Forelimb muscle (tissue), 1 donor: ENCODE measurements around the gene PSORS1C1. TPM values are rescaled to one million over a fixed set of nuclear protein-coding genes. Genes with fewer than 3 reads are reported as not detected.

Experiments
- DNase-seq: peaks from one replicate; pipeline ENCODE4 v3.0.0-alpha.2; 2013; ENCODE audit warnings: low read depth
- polyA plus RNA-seq: library from polyadenylated mRNA; unstranded; fragments of 120-200 nt; gene quantifications from one replicate; pipeline ENCODE4 v1.2.1, GENCODE V29; 2013; ENCODE audit not compliant: insufficient read length

PSORS1C1 gene
- polyA plus RNA-seq, 1 donor = 1.7 TPM

DNA sequence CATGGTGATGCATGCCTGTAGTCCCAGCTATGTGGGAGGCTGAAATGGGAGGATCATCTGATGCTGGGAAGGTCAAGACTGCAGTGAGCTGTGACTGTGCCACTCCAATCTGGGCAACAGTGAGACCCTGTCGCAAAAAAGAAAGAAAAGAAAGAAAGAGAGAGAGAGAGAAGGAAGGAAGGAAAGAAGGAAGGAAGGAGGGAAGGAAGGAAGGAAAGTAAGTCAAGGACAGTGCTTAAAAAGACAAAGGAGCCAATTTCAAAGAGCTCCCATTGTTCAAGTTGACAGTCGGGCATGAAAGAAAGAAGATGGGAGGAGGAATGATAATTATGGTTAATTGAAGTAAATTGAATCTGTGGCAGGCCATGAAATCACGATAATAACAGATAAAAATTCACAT, 18.4 kb upstream of the PSORS1C1 start:
- no peak for DNase-seq

DNA sequence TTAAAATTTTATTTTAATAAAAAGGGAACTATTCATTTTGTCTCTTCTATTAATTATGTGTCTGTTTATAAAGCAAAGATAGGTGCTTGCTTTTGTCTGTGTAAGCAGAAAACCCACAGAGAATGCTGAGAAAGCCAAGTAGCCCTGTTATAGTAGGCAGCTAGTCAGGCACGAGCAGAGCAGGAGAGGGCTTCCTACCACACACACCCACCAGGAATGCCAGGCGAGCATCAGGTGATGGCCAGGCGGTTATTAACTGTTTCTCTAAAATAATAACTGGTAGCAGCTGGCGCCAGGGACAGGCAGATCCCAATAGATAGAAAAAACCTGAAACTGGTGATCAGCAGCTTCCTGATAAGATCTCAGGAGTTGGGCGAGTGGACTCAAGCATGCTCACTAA, 17.9 kb upstream of the PSORS1C1 start:
- DNase-seq = no peak

DNA sequence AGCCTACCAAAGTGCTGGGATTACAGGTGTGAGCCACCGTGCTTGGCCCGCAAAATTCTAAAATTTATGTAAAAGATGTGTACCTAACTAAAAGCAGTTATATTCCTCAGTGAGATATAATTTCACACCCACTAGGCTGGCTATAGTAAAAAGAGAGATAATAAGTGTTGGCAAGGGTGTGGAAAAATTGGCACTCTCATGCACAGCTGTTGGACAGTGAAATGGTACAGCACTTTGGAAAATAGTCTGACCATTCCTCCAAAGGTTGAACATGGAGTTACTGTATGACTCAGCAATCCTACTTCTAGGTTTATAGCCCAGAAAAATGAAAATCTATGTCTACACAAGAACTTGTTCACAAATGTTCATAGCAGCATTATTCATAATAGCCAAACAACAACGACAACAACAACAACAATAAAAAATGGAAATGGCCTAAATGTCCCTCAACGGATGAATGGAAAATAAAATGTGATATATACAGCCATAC, 16.1 kb upstream of the PSORS1C1 start:
- no peak for DNase-seq

DNA sequence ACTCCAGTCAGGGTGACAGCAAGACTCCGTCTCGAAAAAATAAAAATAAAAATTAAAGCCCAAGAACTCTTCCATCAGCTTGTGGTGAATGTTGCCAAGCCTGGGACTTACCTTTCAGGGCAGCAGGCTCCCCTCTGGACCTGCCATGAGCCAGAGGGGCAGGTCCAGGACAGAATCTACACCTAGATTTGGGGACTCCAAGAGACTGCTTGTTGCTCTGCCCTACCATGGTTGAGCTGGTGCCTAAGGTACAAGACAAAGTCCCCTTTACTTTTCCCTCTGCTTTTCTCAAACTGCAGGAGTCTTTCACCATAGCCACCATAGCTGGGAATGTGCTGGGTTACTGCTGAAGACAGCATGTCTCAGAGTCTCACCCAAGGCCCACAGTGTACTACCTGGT, 11.5 kb upstream of the PSORS1C1 start:
- DNase-seq = no peak

DNA sequence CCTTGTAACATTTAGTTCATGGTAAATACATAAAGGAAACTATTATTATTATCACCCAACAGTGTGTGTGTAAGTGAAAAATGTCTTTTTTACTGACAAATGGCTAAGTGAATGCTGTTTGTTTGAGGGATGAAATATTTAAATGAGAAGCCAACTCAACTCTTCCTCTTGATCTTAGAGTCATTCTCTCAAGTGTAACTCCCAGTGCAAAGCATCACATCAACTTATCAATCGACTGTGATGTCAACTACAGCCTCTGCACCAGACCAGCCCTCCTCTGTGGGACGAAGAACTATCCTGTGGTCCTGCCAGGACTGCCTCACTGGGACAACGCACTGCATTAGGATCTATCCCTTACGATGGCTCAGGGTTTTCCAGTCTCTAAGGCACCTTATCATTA, 7.5 kb upstream of the PSORS1C1 start:
- DNase-seq = no peak

DNA sequence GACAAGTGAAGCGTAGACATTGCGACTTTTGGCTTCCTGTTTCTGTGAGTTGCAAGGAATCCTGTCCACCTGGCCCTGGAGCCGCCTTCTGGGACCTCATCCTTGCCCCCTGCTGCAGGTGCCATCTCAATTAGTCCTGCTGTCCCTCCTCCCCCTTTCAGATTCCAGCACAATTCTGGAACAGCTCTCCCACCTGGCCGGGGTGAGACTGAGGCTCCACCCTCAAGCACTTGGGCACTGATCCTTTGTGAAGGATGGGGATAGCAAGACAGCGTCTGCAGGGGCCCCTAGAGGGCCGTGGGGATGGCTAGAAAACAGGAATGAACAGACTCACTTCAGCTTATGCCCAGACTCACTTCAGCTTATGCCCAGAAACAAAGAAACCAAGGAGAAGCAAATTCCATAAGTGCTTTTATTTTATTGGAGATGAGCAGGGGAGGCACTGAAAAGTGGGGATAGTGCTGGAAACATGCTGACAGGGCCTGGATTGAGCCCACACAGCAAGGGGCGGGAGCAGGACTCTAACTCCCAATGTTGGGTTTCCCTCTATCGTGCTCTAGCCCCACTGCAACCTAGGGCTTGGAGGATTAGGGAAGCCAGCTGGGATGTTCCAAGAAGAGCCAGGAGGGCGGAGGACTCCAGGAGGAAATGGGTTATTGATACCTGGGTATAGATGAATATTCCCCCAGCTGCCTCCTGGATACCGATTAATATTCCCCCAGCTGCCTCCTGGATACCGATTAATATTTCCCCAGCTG, 3.6 kb upstream of the PSORS1C1 start:
- no peak for DNase-seq

DNA sequence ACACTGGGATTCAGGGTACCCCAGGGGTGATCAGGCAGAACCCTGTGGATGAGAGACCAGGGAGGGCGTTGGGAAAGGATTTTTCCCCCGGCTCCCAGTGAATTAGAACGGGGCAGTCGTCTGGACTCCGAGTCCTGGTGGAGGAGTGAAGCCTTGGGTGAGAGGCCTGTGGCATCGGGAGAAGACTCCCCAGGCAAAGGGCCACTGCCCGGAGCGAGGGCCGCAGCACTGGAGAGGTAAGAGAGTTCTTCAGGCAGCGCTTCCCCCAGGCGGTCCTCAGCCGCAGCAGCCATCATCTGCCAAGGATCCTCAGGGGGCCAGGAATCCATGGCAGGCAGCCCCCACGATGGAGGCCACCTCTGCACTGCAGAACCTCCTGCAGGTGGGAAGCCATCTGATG, 2.9 kb upstream of the PSORS1C1 start:
- DNase-seq = no peak

DNA sequence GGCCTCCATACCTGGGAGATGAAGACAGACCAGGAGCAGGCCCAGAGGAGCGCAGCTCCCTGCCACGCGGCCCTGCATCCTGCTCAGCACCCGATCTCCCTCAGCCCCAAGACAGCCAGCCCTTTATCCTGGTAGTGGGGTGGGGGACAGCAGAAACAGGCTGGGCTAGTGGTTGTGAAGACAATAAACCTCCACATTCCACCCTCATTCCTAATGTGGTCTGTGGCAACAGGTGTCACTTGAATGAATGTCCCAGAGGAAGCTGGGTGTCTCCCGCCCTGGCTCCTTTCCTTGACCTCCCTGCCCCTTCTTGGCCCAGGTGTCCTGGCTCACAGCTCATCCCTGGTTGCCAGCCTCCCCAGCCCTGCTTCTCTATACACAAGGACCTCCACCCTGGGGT, 2.1 kb upstream of the PSORS1C1 start, which contains the start of gene C6orf15:
Gene C6orf15, minus strand, starts transcription at position 98 of the 400 bp plus-strand sequence. Its CDS starts 20 bp downstream, at position 78.
- no peak for DNase-seq

DNA sequence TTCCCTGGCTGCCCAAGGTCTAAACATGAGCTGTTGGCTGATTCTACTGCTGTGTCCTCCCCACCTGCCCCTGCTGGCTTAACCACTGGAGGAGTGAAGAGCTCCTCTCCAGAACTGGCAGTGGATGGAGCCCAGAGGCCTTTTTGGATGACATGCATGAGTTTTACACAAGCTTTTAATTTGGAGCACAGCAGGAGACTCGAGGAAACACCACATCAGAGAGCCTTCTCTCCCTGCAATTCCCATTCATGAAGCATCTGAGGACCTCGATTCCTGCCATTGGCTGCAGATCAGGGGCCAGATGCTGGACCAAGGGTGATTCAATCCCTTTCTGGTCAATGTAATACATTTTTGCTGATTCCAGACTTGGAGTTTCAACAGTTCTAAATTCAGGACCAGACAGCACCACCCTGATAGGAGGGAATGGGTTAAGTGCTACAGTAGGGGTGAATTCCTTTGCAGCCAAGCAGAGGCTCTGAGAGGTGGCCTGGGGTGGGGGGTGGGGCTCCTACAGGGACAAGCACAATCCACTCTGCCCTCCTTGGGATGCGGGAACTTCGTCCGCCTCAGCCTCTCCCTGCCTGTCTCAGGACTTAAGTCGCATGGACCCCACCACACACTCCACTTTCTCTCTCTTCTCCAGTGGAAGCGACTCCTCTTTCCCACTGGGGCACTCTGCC, 599 bp upstream of the PSORS1C1 start:
- DNase-seq = no peak

DNA sequence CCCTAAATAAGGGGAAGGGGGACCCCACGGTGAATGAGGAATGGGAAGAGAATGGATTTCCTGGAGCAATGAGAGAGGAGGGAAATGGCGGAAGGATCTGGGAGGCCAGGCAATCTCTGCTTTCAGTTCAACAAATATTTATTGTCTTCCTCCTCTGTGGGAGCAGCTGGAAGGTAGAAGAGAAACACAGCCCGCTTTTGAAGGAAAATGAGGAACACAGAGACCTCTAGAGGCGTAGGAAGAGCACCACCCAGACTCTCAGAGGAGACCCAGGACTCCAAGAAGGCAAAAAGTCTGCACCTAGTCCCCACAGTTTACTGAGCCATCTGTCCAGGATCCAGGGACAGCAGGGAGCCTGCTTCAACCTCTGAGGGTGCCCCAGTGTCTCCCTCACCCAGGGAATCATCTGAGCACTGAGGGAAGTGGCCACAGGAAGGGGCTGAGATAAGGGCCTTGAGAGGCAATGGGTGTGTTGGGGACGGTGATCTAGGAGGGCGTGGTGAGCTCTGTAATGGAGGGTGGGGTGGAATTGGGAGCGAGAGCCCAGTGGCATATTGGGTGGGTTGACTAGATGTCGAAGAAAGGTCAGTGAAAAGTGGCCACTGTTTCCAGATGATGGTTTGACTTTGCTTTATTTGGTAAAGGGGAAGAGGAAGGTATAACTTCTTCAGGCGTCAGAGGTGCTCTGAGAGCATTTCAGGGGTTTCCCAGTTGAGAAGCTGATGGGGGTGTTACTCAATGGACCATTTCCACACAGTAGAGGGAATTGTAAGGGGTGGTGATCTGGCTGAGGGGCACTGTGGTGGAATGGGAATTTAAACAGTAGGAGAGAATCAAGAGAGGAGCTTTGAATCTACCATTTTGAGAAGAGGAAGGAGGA, 610 bp downstream of the PSORS1C1 start:
- DNase-seq = no peak

DNA sequence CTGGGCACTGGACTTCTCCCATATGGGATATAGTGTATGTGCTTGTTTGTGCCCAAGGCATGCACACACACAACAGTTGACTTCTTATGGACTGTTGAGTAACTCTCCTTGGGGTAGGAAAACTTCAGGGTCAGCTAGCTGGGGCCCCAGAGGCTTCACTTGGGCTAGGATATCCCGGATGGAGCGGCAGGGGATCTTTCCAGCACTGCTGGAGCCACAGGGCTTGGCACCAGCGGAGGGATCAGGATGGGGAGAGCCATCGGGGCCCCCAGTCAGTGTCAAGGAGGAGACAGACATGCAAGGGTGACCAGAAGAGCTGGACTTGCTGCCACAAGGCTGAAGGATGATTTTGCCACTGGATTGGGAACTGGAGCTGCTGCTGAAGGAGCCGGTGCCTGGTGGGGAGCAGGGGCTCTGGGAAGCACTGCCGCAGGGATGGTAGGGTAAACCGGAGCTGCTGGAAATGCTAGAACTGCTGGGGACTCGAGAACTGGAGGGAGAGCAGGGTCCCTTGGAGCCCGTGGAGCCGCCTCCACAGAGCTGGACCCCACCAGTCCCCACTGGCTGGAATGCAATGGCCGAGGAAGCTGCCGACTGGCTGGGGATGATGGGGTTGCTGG, 1.5 kb downstream of the PSORS1C1 start:
- DNase-seq = no peak

DNA sequence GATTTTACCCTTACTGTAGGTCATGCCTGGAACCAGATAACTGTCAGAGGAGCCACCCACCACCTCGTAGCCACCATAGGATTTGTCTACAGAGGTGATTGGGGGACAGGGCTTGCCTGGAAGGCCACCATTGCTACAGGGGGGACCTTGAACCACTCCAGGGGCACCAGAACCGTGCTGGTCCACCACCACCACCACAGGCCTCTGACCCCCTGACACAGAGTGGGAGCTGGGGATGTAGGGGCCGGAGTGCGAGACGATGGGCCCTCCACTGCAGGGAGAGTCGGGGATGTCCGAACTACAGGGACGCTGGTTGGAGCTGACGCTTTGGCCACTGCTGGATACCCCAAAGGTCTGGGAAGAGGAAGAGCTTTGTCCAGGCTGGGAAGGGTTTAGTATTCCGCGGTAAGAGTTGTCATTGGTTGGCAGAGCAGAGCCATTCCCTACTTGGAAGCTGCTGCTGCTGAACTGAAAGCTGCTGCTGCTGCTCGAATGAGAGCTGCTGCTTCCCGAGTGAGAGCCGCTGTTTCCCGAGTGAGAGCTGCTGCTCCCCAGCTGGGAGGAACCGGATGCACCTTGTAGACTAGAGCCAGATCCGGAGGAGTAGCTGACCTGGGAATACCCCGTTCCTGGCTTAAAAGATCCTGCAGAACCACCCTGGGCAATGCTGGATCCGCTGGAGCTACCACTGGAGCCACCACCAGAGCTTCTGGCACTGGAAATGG, 2.2 kb downstream of the PSORS1C1 start:
- DNase-seq = no peak

DNA sequence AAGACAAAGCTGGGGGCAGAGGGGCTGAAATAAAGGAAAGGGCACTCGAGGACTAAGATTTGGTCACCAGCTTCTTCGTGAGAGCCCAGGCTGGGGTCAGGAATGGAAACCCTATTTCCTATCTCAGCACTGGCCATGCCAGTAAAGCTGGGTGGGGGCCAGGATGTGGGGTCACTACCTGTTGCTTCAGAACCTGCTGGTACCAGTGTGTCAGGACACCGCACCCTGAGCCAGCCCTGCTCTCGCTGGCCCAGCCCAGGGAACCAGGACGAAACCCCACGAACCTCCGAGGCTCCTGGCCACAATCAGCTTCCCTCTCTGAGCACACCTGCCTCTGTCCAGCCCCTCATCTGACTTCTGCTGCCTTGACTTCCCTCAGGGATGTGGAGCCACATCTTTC, 3.6 kb downstream of the PSORS1C1 start:
- no peak for DNase-seq

DNA sequence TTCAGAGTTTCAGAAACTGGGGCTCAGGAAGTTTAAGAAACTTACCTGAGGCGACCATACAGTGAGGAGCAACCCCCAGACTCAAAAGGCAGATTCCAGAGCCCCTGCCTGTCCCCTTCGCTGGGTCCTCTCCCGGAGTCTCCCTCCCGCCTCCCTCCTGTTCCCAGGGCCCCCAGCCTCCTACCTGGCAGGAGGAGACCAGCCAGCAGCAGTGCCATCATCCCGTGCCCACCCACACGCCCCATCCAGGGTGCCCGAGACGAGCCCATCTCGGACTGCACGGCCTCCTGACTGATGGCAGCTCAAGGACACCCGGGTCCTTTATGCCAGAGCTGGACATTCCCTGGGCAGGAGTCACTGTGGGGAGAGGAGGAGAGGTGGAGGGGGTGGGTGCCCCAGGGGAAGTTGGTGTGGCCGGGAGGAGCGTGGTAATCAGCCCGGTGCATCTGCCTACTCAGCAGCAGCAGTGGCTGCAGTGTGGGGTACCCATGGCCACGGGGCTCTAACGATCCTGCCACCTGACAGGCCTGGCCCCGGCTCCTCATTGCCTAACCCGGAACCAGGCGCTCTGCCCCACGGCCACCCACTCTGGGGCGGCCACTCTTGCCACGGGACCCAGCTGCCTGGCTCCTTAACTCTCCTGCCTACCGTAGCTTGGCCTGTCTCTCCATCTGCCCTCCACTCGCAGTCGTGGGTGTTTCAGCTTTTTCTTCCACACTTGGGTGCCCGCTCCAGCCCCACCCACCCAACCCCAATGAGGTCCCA, 5.7 kb downstream of the PSORS1C1 start, which contains the start of gene CDSN:
Gene CDSN, minus strand, starts transcription at position 296 of the 765 bp plus-strand sequence. Its CDS starts 27 bp downstream, at position 269.
- no peak for DNase-seq

DNA sequence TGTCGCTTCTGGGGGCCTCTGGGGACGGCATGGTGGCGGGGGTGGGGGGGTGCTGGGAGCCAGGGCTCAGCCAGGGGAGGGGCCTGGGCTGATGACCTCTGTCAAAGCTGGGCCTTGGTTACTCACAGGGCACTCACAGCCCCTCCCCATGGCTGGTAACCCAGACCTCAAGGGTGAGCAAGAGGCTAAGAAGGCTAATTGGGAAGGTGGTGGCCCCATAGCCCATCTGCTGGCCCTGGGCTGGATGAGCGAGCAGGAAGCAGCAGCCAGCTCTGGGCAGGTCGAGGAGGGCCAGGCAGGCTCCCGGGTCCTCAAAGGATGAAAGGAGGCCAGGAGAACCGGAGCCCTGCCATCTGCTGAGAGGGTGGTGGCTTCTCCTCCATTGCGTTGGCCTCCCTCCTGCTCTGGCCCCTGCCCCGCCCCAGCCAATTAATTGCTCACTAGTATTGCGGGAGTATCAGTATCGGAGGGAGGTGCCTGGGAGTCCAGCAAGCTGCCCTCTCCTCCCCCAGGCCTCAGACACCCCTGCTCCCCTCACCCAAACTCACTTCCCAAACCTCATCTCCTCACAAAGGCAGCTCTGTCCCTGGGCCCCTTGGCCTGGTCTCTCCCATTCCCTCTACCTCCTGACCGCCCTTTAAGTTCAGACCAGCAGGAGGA, 6.7 kb downstream of the PSORS1C1 start:
- DNase-seq = no peak

DNA sequence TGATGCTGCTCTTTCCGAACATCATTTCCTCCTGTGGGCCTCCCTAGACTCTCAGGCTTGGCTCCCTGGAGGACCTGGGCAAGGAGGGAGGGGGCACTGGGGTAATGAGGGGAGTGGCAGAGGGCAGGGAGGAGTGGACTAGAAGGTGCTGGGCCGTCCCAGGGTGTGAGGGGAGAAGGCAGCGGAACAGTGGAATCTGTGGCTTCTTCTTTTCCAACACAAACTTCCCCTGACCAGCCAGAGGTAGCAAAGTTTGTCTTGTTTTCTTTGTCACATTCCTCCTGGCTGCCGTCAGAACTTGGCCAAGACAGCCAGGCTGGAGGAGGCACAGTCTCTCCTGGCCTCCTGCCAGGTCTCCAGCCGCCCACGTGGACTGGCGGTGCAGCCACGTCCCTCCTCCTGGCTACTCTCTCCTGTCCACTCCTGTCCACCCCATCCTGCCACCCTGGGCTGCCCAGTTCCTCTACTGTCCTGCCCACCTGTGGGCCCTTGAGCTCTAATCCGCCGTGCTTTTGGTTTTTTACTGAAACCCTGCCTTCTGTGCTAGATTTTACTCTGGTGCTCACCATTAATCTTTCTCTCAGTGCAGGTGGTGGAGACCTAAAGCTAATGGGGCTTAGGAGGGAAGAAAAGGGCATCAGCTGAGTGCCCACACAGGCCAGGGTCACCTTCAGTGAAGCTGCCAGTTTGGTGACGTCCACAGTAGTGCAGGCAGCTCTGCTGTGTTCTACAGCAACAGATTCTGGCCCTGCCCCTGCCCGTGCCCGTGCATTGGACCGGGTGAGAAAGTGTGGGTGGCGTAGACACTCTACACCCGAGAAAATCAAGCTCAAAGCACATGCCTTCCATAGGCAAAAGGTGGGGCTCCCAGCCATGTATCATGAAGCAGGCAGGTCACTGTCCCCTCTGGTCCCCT, 8.4 kb downstream of the PSORS1C1 start:
- no peak for DNase-seq

DNA sequence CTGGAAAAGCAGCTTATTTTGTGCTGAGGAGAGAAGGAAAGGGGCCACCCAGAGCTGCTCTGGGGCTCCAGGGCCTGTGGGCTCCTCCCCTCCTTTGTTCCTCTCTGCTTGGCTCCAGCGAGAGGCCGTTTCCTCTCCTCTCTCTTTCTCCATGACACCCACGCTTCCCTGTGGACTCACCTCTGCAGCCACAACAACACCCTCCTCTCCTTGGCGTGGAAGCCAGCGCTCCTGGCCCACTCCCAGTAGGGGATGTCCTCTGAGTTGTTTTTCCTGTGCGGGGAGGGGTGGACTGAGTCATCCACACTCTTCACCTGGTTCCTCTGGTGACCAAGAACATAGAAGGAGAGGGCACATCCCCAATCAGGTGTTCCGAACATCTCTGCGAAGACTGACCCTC, 10.6 kb downstream of the PSORS1C1 start:
- no peak for DNase-seq

DNA sequence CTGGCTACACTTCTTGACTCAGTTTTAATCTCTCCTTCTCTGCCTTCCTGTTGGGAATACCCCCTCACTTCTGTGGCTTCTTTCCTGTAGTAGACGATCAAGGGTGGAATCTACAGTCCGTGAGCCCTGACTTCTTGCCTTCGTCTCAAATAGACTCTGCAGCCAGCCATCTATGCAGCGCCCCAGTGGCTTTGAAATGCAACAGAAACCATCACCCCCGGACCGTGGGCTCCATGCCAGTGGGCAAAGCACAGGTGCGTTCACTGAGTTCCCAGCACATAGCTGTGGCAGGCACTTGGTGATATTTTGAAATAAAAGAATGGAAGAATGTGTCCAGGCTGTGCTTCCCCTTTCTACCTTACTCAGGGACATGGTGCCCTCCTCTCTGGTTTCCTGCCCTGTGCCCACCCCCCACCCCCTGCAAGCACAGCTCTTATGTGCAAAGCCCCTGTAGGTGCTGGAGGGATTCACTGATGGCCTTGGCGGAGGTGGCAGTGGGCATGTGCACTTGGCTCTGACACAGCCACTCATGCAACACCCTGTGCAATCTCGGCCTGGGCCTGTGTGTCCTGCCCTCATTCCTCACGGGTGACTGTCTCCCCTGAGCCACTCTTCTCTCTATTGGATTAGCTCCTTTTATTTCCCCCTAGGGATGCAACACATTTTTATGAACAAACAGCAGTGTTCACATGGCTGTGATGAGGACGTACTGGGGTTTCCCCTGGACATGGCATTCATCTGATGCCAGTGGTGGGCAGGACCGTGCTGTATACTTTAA, 11.2 kb downstream of the PSORS1C1 start:
- no peak for DNase-seq
